ENCODE data around the gene DHRS9. TPM values are rescaled to one million over a fixed set of nuclear protein-coding genes. Genes with fewer than 3 reads are reported as not detected.

Gene DHRS9
- total and polyA plus RNA-seq, 2 of the 4 experiments (the other 2 are of a cell fraction) = not detected

GRCh38 chr2:169110419-169110818, 41.1 kb downstream of the DHRS9 start (continued):
- TF ChIP-seq USF2 (IDR thresholded peaks at IDR 0.05; ENCODE audit: low read depth, low read length) = no peak
- TF ChIP-seq ELK1 (IDR thresholded peaks at IDR 0.05; ENCODE audit: borderline replicate concordance, low read depth, low read length) = no peak
- no peak for TF ChIP-seq RAD21 (IDR thresholded peaks at IDR 0.05; ENCODE audit: low read length)

GRCh38 chr2:169110916-169111315, 41.6 kb downstream of the DHRS9 start:
- BruUV-seq (replicated peaks) = no TSS peak
- Histone ChIP-seq H3K9me1 (ENCODE audit: insufficient read depth, low read length) (no peaks in the 10 kb centered on the region), H3K79me1 (ENCODE audit: low read depth in 1 of 2, low read length in 2 of 2) (no peaks in the 10 kb centered on the region), H3K14ac (replicated peaks; ENCODE audit: low read depth, low read length) (no peak overlapping the region), H4K91ac (ENCODE audit: insufficient read depth, low read depth, low read length) (no peak overlapping the region), H3K27me3 (ENCODE audit: control insufficient read depth, insufficient read depth, low read length) (no peaks in the 10 kb centered on the region), H2BK15ac (ENCODE audit: low read depth, low read length) (no peak overlapping the region), H2BK5ac (ENCODE audit: low read depth, low read length, poor library complexity, severe bottlenecking) (no peak overlapping the region), H4K5ac (ENCODE audit: low read depth, low read length) (no peak overlapping the region), H4K8ac (ENCODE audit: low read depth in 2 of 2, low read length in 2 of 2) (no peak overlapping the region), H3K4ac (ENCODE audit: low read depth, low read length) (no peak overlapping the region), H3K4me3 (ENCODE audit: insufficient read depth, low read depth, low read length) (no peak overlapping the region), H2AK5ac (ENCODE audit: low read depth, low read length) (no peak overlapping the region), H2BK20ac (ENCODE audit: low read depth, low read length) (no peak overlapping the region), H3K4me2 (ENCODE audit: low read depth, low read length) (no peak overlapping the region), H3K9ac (ENCODE audit: low read depth, low read length) (no peak overlapping the region), H3K36me3 (ENCODE audit: control insufficient read depth, insufficient read depth, low read length) (no peaks in the 10 kb centered on the region), H3K18ac (ENCODE audit: low read depth, low read length) (no peak overlapping the region), H4K20me1 (ENCODE audit: insufficient read depth, low read length) (no peaks in the 10 kb centered on the region), H3K56ac (ENCODE audit: extremely low read depth, insufficient read depth, low read length) (no peak overlapping the region), H3K9me3 (ENCODE audit: control insufficient read depth, insufficient read depth, low read length) (no peaks in the 10 kb centered on the region), H3K27ac (ENCODE audit: insufficient read depth, low read length) (no peak overlapping the region), H2BK120ac (ENCODE audit: low read depth, low read length) (no peak overlapping the region), H2AK9ac (replicated peaks; ENCODE audit: low read depth, low read length, poor library complexity) (no peak overlapping the region), H3K4me1 (ENCODE audit: control insufficient read depth, insufficient read depth, low read length) (no peaks in the 10 kb centered on the region), H2AFZ (replicated peaks; ENCODE audit: low read length, poor library complexity) (no peak overlapping the region), H3K23ac (ENCODE audit: low read depth, low read length) (no peak overlapping the region)
- intact Hi-C loops (cut with micrococcal nuclease) = no loop called here
- POLR2A ChIA-PET (ENCODE audit: unreplicated experiment) = no interaction called here
- no peak for DNase-seq
- CTCF ChIA-PET = interaction anchor here (0.5 to 1.6 kb wide), 5 partner anchors 21 to 307 kb away, joined by 3 to 8 read pairs (median 3); no protein-coding TSS in a partner anchor
- WGBS, 2 experiments (ENCODE audit: extremely low coverage in 2 of 2, insufficient read length in 1 of 2) = no CpG with 5 or more reads among the region's 18 CpGs
- ATAC-seq (ENCODE audit: low read depth) = no peak
- dilution Hi-C loops (cut with HindIII; ENCODE audit: low sequenced_read_pairs, unreplicated experiment) = no loop called here
- in situ Hi-C loops (cut with MboI; ENCODE audit: low sequenced_read_pairs) = no loop called here
- TF ChIP-seq POLR2A (IDR thresholded peaks at IDR 0.05; ENCODE audit: low read depth, low read length) = no peak
- TF ChIP-seq RFX5 (IDR thresholded peaks at IDR 0.05; ENCODE audit: low read depth, low read length) = no peak
- no peak for TF ChIP-seq MXI1 (IDR thresholded peaks at IDR 0.05; ENCODE audit: borderline replicate concordance, low read depth, low read length)
- TF ChIP-seq RAD21 (IDR thresholded peaks at IDR 0.05; ENCODE audit: low read length) = no peak
- TF ChIP-seq FOS (IDR thresholded peaks at IDR 0.05; ENCODE audit: low read depth, low read length) = no peak
- no peak for TF ChIP-seq SMC3 (IDR thresholded peaks at IDR 0.05; ENCODE audit: low read depth, low read length)
- no peak for TF ChIP-seq MAFK (IDR thresholded peaks at IDR 0.05; ENCODE audit: low read depth, low read length)
- no peak for TF ChIP-seq USF2 (IDR thresholded peaks at IDR 0.05; ENCODE audit: low read depth, low read length)
- TF ChIP-seq CEBPB (IDR thresholded peaks at IDR 0.05; ENCODE audit: low read depth, low read length) = no peak
- no peak for TF ChIP-seq NFE2L2 (IDR thresholded peaks at IDR 0.05; ENCODE audit: low read depth, low read length)
- TF ChIP-seq CHD1 (IDR thresholded peaks at IDR 0.05; ENCODE audit: low read depth, low read length) = no peak
- TF ChIP-seq, protein P1, sequence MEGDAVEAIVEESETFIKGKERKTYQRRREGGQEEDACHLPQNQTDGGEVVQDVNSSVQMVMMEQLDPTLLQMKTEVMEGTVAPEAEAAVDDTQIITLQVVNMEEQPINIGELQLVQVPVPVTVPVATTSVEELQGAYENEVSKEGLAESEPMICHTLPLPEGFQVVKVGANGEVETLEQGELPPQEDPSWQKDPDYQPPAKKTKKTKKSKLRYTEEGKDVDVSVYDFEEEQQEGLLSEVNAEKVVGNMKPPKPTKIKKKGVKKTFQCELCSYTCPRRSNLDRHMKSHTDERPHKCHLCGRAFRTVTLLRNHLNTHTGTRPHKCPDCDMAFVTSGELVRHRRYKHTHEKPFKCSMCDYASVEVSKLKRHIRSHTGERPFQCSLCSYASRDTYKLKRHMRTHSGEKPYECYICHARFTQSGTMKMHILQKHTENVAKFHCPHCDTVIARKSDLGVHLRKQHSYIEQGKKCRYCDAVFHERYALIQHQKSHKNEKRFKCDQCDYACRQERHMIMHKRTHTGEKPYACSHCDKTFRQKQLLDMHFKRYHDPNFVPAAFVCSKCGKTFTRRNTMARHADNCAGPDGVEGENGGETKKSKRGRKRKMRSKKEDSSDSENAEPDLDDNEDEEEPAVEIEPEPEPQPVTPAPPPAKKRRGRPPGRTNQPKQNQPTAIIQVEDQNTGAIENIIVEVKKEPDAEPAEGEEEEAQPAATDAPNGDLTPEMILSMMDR (conservative IDR thresholded peaks at IDR 0.05; ENCODE audit: low read depth, low read length) = no peak
